K562 (cell line): ENCODE results near the gene PARD6B. TPM values are rescaled to one million over a fixed set of nuclear protein-coding genes. Genes with fewer than 3 reads are reported as not detected.

Source experiments
- BMI1 ChIP-seq: fragments of 150-350 bp; IDR thresholded peaks from 2 replicates; pipeline ENCODE4 v1.6.1; 2014; ENCODE audit warnings: low read length
- CREM ChIP-seq: IDR thresholded peaks from 2 replicates; pipeline ENCODE4 v1.6.1; 2014; ENCODE audit warnings: antibody characterized with exemption, low read depth
- HCFC1 ChIP-seq: IDR thresholded peaks from 2 replicates; pipeline ENCODE4 v1.6.1; 2012; ENCODE audit warnings: low read depth, low read length, improper control_type of control experiment
- HDAC3 ChIP-seq: fragments of 450-650 bp; IDR thresholded peaks from 2 replicates; pipeline ENCODE4 v1.6.1; 2018; ENCODE audit warnings: borderline replicate concordance, mild to moderate bottlenecking, moderate library complexity; ENCODE audit not compliant: partially characterized antibody
- HNRNPK ChIP-seq: fragments of 200-400 bp; formaldehyde crosslinking; IDR thresholded peaks from one replicate; pipeline ENCODE4 v1.6.1; 2018; ENCODE audit warnings: mild to moderate bottlenecking, low read depth, low read length; ENCODE audit not compliant: poor library complexity, severe bottlenecking
- LEF1 ChIP-seq: fragments of 450-650 bp; IDR thresholded peaks from 2 replicates; pipeline ENCODE4 v1.6.1; 2016; ENCODE audit warnings: mild to moderate bottlenecking
- MECOM ChIP-seq: fragments of 250-450 bp; sonication (Bioruptor Pico); IDR thresholded peaks from 2 replicates; pipeline ENCODE4 v1.8.0; 2022; ENCODE audit warnings: inconsistent platforms
- NFE2 ChIP-seq: IDR thresholded peaks from 2 replicates; pipeline ENCODE4 v1.6.1; 2014; ENCODE audit warnings: antibody characterized with exemption, low read depth
- NR4A1 ChIP-seq, 2 experiments: fragments of 250-450 bp in 1 of 2; fragments of 450-650 bp in 1 of 2; sonication (Bioruptor Pico) in 1 of 2; IDR thresholded peaks; 2 replicates each; pipeline versions ENCODE4 v1.4.0 to v1.6.1; 2016 to 2020; ENCODE audit warnings: mild to moderate bottlenecking in 2 of 2, missing compliant biosample characterization in 1 of 2, missing genetic modification characterization in 1 of 2, moderate library complexity in 1 of 2
- PBX2 ChIP-seq, 2 experiments: IDR thresholded peaks in 1 of 2; conservative IDR thresholded peaks in 1 of 2; 2 replicates each; pipeline ENCODE4 v1.6.1; 2016; ENCODE audit warnings: low read depth in 2 of 2, mild to moderate bottlenecking in 1 of 2, missing compliant biosample characterization in 1 of 2, missing genetic modification characterization in 1 of 2, moderate library complexity in 1 of 2
- PRMT5 ChIP-seq: sonication (generic); formaldehyde crosslinking; IDR thresholded peaks from 2 replicates; pipeline ENCODE4 v1.5.0; 2020; ENCODE audit warnings: missing genetic modification reagents
- SETDB1 ChIP-seq: IDR thresholded peaks from one replicate; pipeline ENCODE4 v1.6.1; 2012; ENCODE audit warnings: low read length, control low read depth, inconsistent platforms
- SMARCB1 ChIP-seq: IDR thresholded peaks from 2 replicates; pipeline ENCODE4 v1.6.1; 2011; ENCODE audit warnings: improper control_type of control experiment, low read depth; ENCODE audit not compliant: insufficient read length
- TBP ChIP-seq: optimal IDR thresholded peaks from 2 replicates; pipeline ENCODE3; 2011; ENCODE audit warnings: low read depth, low read length, improper control_type of control experiment
- TGIF2 ChIP-seq: sonication (generic); formaldehyde crosslinking; IDR thresholded peaks from 2 replicates; pipeline ENCODE4 v1.8.1; 2022; ENCODE audit warnings: mild to moderate bottlenecking, missing genetic modification reagents, moderate library complexity
- ZC3H11A ChIP-seq: IDR thresholded peaks from 2 replicates; pipeline ENCODE4 v1.6.1; 2012; ENCODE audit warnings: low read depth, low read length, improper control_type of control experiment
- ZNF444 ChIP-seq: fragments of 250-450 bp; sonication (Bioruptor Pico); IDR thresholded peaks from 2 replicates; pipeline ENCODE4 v1.4.0; 2020; ENCODE audit warnings: mild to moderate bottlenecking, moderate library complexity
- ZNF507 ChIP-seq: conservative IDR thresholded peaks from 2 replicates; pipeline ENCODE4 v1.6.1; 2017; ENCODE audit warnings: missing genetic modification characterization, missing compliant biosample characterization
- ZNF699 ChIP-seq: fragments of 250-450 bp; sonication (Bioruptor Pico); IDR thresholded peaks from 2 replicates; pipeline ENCODE4 v1.8.0; 2021; ENCODE audit warnings: mild to moderate bottlenecking, moderate library complexity; ENCODE audit not compliant: insufficient replicate concordance
- polyA plus RNA-seq, 8 experiments: library from polyadenylated mRNA; depleted of rRNA in 4 of 8; stranded (reverse) in 5 of 8; unstranded in 3 of 8; fragments of >200 nt; fragmentation: Nextera tagmentation in 2 of 8; fragmentation: Illumina TruSeq in 1 of 8; extraction: Ambion mirVana in 2 of 8; extraction: Trizol in 1 of 8; gene quantifications; 2 replicates each; pipeline versions ENCODE4 v1.2.1 to v1.2.3, GENCODE V29; 2011 to 2014; ENCODE audit warnings: inconsistent platforms in 1 of 8, missing spikeins in 1 of 8
- total RNA-seq, 7 experiments: library from RNA; depleted of rRNA in 6 of 7; stranded (reverse); fragments of >200 nt in 6 of 7; fragmentation: Illumina TruSeq in 2 of 7; extraction: Trizol in 2 of 7; gene quantifications; 2 replicates each; pipeline versions ENCODE4 v1.2.1 to v1.2.3, GENCODE V29; 2011 to 2021; ENCODE audit warnings: low replicate concordance in 1 of 7
- TF ChIP-seq, protein P1 (sequence below): sonication (generic); formaldehyde crosslinking; IDR thresholded peaks from 2 replicates; pipeline ENCODE4 v1.8.1; 2022; ENCODE audit warnings: missing genetic modification reagents
- TF ChIP-seq, protein P2 (sequence below): fragments of 250-450 bp; sonication (Bioruptor Pico); IDR thresholded peaks from 2 replicates; pipeline ENCODE4 v1.8.0; 2021; ENCODE audit warnings: moderate library complexity, mild to moderate bottlenecking, inconsistent platforms

PARD6B gene
- total and polyA plus RNA-seq, 9 of the 15 experiments (the other 6 are each of a cell fraction or from before 2014, with no cell fraction given): 1.7 to 12.3 (median 5.5) TPM

DNA sequence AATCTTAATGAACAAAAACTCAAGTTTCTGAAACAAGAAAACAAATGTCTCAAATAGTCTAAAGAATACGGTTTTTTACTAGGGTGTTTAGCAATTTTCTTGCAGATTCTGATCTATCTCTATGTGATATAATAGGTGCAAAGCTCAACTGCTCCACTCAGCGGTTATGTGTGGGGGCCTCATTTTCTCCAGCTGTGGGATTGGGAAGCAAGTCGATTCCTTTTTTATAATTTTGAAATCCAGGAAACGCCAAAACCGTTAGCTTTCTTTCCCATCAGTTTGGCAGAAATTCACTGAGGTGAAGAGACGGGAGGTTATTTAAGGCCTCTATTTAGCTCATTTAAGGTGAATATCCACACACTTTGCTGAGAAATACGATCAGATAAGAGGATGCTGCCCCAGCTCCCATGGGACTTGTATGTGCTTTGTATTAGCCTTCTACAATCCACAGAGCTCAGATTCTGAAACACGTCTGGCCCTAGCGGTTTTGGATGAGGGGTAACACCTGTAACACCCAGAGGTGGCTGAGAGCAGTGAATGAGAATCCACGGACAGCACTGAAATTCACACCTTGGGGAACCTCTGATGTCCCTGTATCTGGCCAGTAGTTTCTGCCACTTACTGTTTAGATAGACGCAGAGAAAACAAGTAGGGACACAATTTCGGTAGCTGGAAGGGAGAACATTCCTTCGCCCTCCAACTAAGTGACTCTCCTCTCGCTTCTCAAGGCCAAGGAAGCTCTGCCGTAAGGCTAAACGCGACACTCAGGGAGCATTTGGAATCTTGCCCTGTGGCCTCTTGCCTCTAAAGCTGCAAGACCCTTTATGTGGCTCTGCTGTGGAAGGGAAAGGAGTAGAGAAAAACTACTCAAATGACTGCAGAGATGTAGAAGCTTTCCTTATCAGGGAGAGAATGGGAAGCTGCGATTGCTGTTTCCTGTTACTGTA is 56.9 kb downstream of the PARD6B start (continued):
- TF ChIP-seq, protein P1, sequence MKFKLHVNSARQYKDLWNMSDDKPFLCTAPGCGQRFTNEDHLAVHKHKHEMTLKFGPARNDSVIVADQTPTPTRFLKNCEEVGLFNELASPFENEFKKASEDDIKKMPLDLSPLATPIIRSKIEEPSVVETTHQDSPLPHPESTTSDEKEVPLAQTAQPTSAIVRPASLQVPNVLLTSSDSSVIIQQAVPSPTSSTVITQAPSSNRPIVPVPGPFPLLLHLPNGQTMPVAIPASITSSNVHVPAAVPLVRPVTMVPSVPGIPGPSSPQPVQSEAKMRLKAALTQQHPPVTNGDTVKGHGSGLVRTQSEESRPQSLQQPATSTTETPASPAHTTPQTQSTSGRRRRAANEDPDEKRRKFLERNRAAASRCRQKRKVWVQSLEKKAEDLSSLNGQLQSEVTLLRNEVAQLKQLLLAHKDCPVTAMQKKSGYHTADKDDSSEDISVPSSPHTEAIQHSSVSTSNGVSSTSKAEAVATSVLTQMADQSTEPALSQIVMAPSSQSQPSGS: no peak
- TF ChIP-seq HDAC3 (no peak), SETDB1 (no peak), MECOM (CRISPR knock-in tag) (no peak), NFE2 (no peak), ZNF444 (CRISPR knock-in tag) (no peak), HCFC1 (no peak), CREM (0 out of 2 replicates have a peak, but pooled peaks have one; percentile 15), ZNF699 (no peak), NR4A1 (CRISPR knock-in tag; IDR thresholded peaks at IDR 0.05) (no peak), NR4A1 (tag; IDR thresholded peaks at IDR 0.05) (no peak), BMI1 (no peak), HNRNPK (no peak), TGIF2 (CRISPR knock-in tag) (no peak), ZC3H11A (no peak), TBP (no peak), PRMT5 (CRISPR knock-in tag) (no peak), ZNF507 (no peak), LEF1 (no peak), SMARCB1 (no peak), PBX2 (CRISPR knock-in tag; IDR thresholded peaks at IDR 0.05; ENCODE audit: low read depth) (no peak), PBX2 (tag; conservative IDR thresholded peaks at IDR 0.05; ENCODE audit: low read depth) (no peak)
- TF ChIP-seq, protein P2, sequence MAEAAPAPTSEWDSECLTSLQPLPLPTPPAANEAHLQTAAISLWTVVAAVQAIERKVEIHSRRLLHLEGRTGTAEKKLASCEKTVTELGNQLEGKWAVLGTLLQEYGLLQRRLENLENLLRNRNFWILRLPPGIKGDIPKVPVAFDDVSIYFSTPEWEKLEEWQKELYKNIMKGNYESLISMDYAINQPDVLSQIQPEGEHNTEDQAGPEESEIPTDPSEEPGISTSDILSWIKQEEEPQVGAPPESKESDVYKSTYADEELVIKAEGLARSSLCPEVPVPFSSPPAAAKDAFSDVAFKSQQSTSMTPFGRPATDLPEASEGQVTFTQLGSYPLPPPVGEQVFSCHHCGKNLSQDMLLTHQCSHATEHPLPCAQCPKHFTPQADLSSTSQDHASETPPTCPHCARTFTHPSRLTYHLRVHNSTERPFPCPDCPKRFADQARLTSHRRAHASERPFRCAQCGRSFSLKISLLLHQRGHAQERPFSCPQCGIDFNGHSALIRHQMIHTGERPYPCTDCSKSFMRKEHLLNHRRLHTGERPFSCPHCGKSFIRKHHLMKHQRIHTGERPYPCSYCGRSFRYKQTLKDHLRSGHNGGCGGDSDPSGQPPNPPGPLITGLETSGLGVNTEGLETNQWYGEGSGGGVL (CRISPR knock-in tag): no peak
